ENCODE measurements around the gene OR2A12. TPM values are rescaled to one million over a fixed set of nuclear protein-coding genes. Genes with fewer than 3 reads are reported as not detected.

Gene OR2A12, protein sequence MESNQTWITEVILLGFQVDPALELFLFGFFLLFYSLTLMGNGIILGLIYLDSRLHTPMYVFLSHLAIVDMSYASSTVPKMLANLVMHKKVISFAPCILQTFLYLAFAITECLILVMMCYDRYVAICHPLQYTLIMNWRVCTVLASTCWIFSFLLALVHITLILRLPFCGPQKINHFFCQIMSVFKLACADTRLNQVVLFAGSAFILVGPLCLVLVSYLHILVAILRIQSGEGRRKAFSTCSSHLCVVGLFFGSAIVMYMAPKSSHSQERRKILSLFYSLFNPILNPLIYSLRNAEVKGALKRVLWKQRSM
- not detected in 2 replicates for total RNA-seq (2022)
- percentile 12 among the genes with signal in this experiment for Bru-seq, nascent RNA
- percentile 8 among the genes with signal in this experiment for BruChase-seq, experiment 1, labeled RNA remaining after a 2-hour chase
- BruChase-seq, experiment 2, labeled RNA remaining after a 6-hour chase, result percentile 7 among the genes with signal in this experiment
- long read RNA-seq, result 0 reads

DNA sequence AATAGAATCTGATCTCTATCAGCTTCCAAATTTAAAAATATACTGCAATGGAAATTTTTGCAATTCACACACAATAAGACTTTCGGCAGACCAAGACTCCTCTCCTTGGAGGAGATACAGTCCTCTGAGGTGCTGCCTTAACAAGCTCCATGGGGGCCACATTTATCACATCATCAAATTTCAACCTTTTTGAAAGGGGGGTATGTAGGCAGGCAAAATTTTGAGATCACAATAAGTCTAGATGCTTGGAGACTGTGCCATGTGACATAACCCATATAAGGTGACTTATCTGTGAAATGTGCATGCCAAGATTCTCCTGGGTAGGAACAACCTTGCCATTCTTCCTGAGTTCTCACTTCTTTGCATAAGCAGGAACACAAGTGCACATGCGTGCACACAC lies at the start of gene OR2A12:
TSS of gene OR2A12 (plus strand) at position 301 of the 400 bp plus-strand sequence. CDS start 8,830 bp downstream, outside the sequence.
- no peak for DNase-seq
- H3K36me3 Mint-ChIP-seq (ENCODE audit: insufficient read depth, unreplicated experiment), result no peaks in the 10 kb centered on the region
- Histone ChIP-seq H3K9me3 (no peaks in the 10 kb centered on the region), H3K4me1 (no peaks in the 10 kb centered on the region), H3K36me3 (ENCODE audit: control insufficient read depth, insufficient read depth, low read length) (no peaks in the 10 kb centered on the region), H3K27me3 (replicated peaks; ENCODE audit: control insufficient read depth, insufficient read depth, low read length) (no peaks in the 10 kb centered on the region), H3K4me3 (ENCODE audit: low read depth, low read length) (no peak within 1 kb of the TSS)
- H3K4me3 Mint-ChIP-seq (ENCODE audit: unreplicated experiment), result no peak within 1 kb of the TSS
- intact Hi-C loops (cut with micrococcal nuclease; ENCODE audit: unreplicated experiment), result loop anchor here (5.0 kb wide), 1 partner anchor 859 kb away; no protein-coding TSS in a partner anchor
- peaks cover 7% of the 10 kb centered on the region for H3K27me3 Mint-ChIP-seq (ENCODE audit: insufficient read depth, unreplicated experiment)
- POLR2A ChIA-PET, result no interaction called here
- no peak within 1 kb of the TSS for H3K27ac Mint-ChIP-seq (ENCODE audit: unreplicated experiment)
- no TSS peak for BruUV-seq (replicated peaks)
- no peaks in the 10 kb centered on the region for H3K4me1 Mint-ChIP-seq (ENCODE audit: low read depth, unreplicated experiment)
- TF ChIP-seq, protein P1, sequence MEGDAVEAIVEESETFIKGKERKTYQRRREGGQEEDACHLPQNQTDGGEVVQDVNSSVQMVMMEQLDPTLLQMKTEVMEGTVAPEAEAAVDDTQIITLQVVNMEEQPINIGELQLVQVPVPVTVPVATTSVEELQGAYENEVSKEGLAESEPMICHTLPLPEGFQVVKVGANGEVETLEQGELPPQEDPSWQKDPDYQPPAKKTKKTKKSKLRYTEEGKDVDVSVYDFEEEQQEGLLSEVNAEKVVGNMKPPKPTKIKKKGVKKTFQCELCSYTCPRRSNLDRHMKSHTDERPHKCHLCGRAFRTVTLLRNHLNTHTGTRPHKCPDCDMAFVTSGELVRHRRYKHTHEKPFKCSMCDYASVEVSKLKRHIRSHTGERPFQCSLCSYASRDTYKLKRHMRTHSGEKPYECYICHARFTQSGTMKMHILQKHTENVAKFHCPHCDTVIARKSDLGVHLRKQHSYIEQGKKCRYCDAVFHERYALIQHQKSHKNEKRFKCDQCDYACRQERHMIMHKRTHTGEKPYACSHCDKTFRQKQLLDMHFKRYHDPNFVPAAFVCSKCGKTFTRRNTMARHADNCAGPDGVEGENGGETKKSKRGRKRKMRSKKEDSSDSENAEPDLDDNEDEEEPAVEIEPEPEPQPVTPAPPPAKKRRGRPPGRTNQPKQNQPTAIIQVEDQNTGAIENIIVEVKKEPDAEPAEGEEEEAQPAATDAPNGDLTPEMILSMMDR (IDR thresholded peaks at IDR 0.05; ENCODE audit: insufficient read depth in 1 of 2, low read depth in 1 of 2, low read length in 1 of 2, severe bottlenecking in 1 of 2, unreplicated experiment in 1 of 2), result no peak
- H3K9me3 Mint-ChIP-seq (ENCODE audit: unreplicated experiment), result no peaks in the 10 kb centered on the region
- CTCF ChIA-PET, result no interaction called here

DNA sequence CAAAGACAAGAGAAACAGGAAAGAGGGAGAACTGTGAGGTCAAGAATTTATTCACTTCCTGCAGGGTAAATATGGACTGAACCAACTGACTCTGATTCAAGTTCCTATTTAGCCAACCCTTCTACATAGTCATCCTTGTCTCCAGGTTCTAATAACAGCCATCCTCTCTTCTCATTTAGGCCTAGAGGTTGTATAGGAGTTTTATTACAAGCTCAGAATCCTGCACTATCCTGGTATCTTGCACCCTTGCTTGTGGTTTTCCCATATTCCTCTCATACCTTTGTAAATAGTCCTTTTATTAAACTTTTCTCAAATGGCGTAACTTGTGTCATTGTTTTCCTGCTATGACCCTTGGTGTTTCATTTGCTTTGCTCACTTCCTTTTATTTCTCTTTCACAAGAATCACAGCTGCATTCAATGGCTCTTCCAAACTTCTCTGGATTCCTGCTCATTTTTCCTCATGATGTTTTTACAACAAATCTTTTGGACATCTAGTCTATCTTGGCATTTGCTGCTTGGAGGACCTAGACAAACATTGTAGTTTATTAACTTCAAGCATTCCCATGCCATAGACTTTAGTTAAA lies 49.7 kb upstream of the OR2A12 start:
- ChIA-PET CTCF (no interaction called here), POLR2A (no interaction called here)
- no peaks in the 10 kb centered on the region for H3K27me3 ChIP-seq (replicated peaks; ENCODE audit: control insufficient read depth, insufficient read depth, low read length)
- Mint-ChIP-seq H3K27me3 (ENCODE audit: insufficient read depth, unreplicated experiment) (no peaks in the 10 kb centered on the region), H3K27ac (ENCODE audit: unreplicated experiment) (no peak overlapping the region), H3K4me1 (ENCODE audit: low read depth, unreplicated experiment) (peaks cover 16% of the 10 kb centered on the region), H3K4me3 (ENCODE audit: unreplicated experiment) (no peak overlapping the region), H3K36me3 (ENCODE audit: insufficient read depth, unreplicated experiment) (no peaks in the 10 kb centered on the region), H3K9me3 (ENCODE audit: unreplicated experiment) (no peaks in the 10 kb centered on the region)
- no peak for DNase-seq
- H3K4me1 ChIP-seq, result peaks cover 19% of the 10 kb centered on the region
- intact Hi-C loops (cut with micrococcal nuclease; ENCODE audit: unreplicated experiment), result no loop called here
- BruUV-seq (replicated peaks), result no TSS peak
- no peaks in the 10 kb centered on the region for H3K9me3 ChIP-seq
- no peak overlapping the region for H3K4me3 ChIP-seq (ENCODE audit: low read depth, low read length)
- no peaks in the 10 kb centered on the region for H3K36me3 ChIP-seq (ENCODE audit: control insufficient read depth, insufficient read depth, low read length)
- TF ChIP-seq, protein P1 (IDR thresholded peaks at IDR 0.05; ENCODE audit: insufficient read depth in 1 of 2, low read depth in 1 of 2, low read length in 1 of 2, severe bottlenecking in 1 of 2, unreplicated experiment in 1 of 2), result no peak

DNA sequence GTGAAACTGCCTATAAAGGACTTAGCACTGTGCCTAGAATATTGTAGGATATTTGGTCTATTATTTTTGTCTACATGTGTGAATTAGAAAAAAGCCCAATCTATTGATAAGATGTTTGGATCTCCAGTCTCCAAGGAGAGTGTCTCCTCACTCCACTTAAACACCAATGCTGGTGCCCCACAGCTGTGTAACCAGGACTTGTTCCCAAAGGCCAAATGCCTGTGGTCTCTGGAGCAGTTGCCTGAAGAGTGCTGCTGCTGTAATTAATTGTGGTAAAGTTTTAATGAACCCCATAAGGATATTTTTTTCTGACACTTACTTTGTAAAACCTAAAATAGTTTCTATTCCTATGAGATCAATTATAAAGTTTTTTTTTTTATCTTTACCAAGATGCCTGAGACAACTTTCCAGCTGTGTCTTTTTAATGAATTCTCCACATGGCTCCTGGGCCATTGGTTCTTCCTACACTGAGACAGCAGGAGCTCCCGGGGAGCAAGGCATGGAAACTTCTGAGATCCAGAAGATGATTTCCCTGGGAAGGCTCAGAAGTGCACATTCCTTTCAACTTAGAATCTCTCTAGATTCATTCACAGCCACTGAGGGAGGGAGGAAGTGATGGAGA lies 48.6 kb upstream of the OR2A12 start:
- no peak overlapping the region for H3K4me3 ChIP-seq (ENCODE audit: low read depth, low read length)
- Mint-ChIP-seq H3K27me3 (ENCODE audit: insufficient read depth, unreplicated experiment) (no peaks in the 10 kb centered on the region), H3K4me1 (ENCODE audit: low read depth, unreplicated experiment) (peaks cover 6% of the 10 kb centered on the region), H3K27ac (ENCODE audit: unreplicated experiment) (no peak overlapping the region), H3K9me3 (ENCODE audit: unreplicated experiment) (no peaks in the 10 kb centered on the region), H3K36me3 (ENCODE audit: insufficient read depth, unreplicated experiment) (no peaks in the 10 kb centered on the region), H3K4me3 (ENCODE audit: unreplicated experiment) (no peak overlapping the region)
- intact Hi-C loops (cut with micrococcal nuclease; ENCODE audit: unreplicated experiment), result no loop called here
- no TSS peak for BruUV-seq (replicated peaks)
- peaks cover 10% of the 10 kb centered on the region for H3K4me1 ChIP-seq
- no peaks in the 10 kb centered on the region for H3K36me3 ChIP-seq (ENCODE audit: control insufficient read depth, insufficient read depth, low read length)
- TF ChIP-seq, protein P1 (IDR thresholded peaks at IDR 0.05; ENCODE audit: insufficient read depth in 1 of 2, low read depth in 1 of 2, low read length in 1 of 2, severe bottlenecking in 1 of 2, unreplicated experiment in 1 of 2), result no peak
- no peaks in the 10 kb centered on the region for H3K9me3 ChIP-seq
- ChIA-PET CTCF (no interaction called here), POLR2A (no interaction called here)
- no peaks in the 10 kb centered on the region for H3K27me3 ChIP-seq (replicated peaks; ENCODE audit: control insufficient read depth, insufficient read depth, low read length)
- no peak for DNase-seq

Data from Caco-2 (cell line).